Measurements from ENCODE around the gene CD46. TPM values are rescaled to one million over a fixed set of nuclear protein-coding genes. Genes with fewer than 3 reads are reported as not detected.
"Not testable (repeated sequence)": the region's sequence is repeated elsewhere in the genome, so short reads cannot be mapped to it uniquely, and the experiment has no call there.

Gene CD46
- total RNA-seq, 4 donors from 2014 or later, result 89.7 to 259 (median 108) TPM

GRCh38 chr1:207750631-207751305 lies 1.1 kb upstream of the CD46 start:
- peak overlapping the region; percentile 82 for H3K4me3 ChIP-seq
- 44% methylated on average over 5 of the region's 5 CpGs for WGBS
- no peak for DNase-seq (ENCODE audit: low spot score in 2 of 2)
- H3K27ac ChIP-seq, result peak overlapping the region; percentile 88
- H3K36me3 ChIP-seq, result no peaks in the 10 kb centered on the region
- H3K9me3 ChIP-seq, result no peaks in the 10 kb centered on the region
- no peaks in the 10 kb centered on the region for H3K27me3 ChIP-seq
- TF ChIP-seq POLR2A (IDR thresholded peaks at IDR 0.05), result no peak
- peaks cover 36% of the 10 kb centered on the region for H3K4me1 ChIP-seq

DNA sequence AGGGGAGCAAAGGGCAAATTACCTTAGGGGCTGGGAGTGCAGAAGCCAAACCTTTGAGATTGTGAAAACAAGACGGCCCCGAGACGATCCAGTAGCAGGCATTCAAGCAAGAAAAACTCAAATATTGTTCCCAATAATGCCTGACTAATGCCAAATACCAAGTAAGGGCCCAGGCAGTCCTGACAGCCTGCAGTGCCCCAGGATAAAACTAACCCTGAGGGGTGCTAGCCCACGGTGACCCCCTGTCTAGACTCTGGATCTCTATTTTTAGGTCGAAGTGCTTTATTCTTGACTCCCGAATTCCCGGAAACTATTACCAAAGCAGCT lies 428 bp upstream of the CD46 start:
- not testable (repeated sequence) for DNase-seq (ENCODE audit: low spot score in 2 of 2); H3K9me3 ChIP-seq; H3K27me3 ChIP-seq; H3K36me3 ChIP-seq
- Histone ChIP-seq H3K4me3 (peak overlapping the region; percentile 82), H3K27ac (peak overlapping the region; percentile 88), H3K4me1 (peaks cover 40% of the 10 kb centered on the region)
- 2% methylated on average over 6 of the region's 7 CpGs for WGBS

DNA sequence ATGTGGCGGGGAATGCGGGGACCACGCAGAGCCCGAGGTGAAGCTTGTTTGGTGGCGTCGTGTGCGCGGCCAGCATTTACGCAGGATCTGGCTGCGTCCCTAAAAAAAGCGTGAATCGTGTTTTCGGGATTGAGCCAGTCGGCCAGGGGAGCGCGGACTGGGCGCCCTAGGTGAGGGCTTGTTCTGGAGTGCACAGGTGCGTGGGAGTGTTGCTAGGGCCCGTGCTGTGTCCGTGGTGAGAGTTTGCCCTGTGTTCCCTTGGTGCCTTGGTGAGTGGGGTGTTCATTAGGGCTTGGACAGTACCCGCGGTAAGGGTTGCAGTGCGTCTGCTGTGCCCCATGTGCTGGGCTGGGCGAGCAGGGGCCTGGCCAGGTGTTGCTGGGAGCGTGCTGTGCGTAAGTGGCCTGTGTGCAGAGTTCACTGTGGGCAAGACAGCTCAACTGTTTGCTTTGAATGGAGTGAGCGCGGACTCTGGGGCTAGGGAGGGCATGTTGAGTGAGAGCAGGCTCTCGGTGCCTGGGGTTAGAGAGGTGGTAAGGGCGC lies 673 bp downstream of the CD46 start:
- peak overlapping the region; percentile 88 for H3K27ac ChIP-seq
- H3K4me3 ChIP-seq, result peak overlapping the region; percentile 82
- TF ChIP-seq, protein P1, sequence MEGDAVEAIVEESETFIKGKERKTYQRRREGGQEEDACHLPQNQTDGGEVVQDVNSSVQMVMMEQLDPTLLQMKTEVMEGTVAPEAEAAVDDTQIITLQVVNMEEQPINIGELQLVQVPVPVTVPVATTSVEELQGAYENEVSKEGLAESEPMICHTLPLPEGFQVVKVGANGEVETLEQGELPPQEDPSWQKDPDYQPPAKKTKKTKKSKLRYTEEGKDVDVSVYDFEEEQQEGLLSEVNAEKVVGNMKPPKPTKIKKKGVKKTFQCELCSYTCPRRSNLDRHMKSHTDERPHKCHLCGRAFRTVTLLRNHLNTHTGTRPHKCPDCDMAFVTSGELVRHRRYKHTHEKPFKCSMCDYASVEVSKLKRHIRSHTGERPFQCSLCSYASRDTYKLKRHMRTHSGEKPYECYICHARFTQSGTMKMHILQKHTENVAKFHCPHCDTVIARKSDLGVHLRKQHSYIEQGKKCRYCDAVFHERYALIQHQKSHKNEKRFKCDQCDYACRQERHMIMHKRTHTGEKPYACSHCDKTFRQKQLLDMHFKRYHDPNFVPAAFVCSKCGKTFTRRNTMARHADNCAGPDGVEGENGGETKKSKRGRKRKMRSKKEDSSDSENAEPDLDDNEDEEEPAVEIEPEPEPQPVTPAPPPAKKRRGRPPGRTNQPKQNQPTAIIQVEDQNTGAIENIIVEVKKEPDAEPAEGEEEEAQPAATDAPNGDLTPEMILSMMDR (IDR thresholded peaks at IDR 0.05), result no peak
- H3K36me3 ChIP-seq, result peaks cover 3% of the 10 kb centered on the region
- no peaks in the 10 kb centered on the region for H3K27me3 ChIP-seq
- 2% methylated on average over 24 of the region's 30 CpGs for WGBS
- H3K9me3 ChIP-seq, result no peaks in the 10 kb centered on the region
- peaks cover 40% of the 10 kb centered on the region for H3K4me1 ChIP-seq
- peak in 1 of 2 donors; percentile 67 for DNase-seq (ENCODE audit: low spot score in 2 of 2)

DNA sequence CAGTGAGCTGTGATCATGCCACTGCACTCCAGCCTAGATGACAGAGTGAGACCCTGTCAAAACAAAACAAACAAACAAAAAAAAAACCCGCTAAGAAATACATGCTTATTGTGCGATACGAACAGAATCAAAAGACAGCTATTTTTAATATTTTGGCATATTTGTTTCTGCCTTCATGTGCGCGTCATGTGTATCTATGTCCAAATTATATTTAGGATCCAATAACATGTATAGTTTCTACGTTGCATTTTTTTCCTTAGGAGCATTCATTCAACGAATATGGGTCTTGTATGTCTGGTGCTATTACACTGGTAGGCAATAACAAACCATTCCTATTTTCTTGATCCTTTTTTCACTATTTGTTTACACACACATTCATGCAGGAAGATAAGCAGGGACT lies 1.8 kb downstream of the CD46 start:
- H3K4me3 ChIP-seq, result peak overlapping the region; percentile 82
- H3K27me3 ChIP-seq, result no peaks in the 10 kb centered on the region
- TF ChIP-seq POLR2A (IDR thresholded peaks at IDR 0.05) (no peak), EP300 (IDR thresholded peaks at IDR 0.05) (no peak), POLR2AphosphoS5 (IDR thresholded peaks at IDR 0.05) (no peak)
- TF ChIP-seq, protein P1 (IDR thresholded peaks at IDR 0.05), result no peak
- H3K36me3 ChIP-seq, result peaks cover 14% of the 10 kb centered on the region
- no peak for DNase-seq (ENCODE audit: low spot score in 2 of 2)
- no peak overlapping the region for H3K27ac ChIP-seq
- no peaks in the 10 kb centered on the region for H3K9me3 ChIP-seq
- WGBS, result 82% methylated on average over 7 of the region's 7 CpGs
- H3K4me1 ChIP-seq, result peaks cover 40% of the 10 kb centered on the region

- no peak for DNase-seq (ENCODE audit: low spot score in 2 of 2)
- Histone ChIP-seq H3K27ac (no peak overlapping the region), H3K4me3 (peak overlapping the region; percentile 82), H3K27me3 (no peaks in the 10 kb centered on the region), H3K9me3 (no peaks in the 10 kb centered on the region), H3K36me3 (peaks cover 17% of the 10 kb centered on the region), H3K4me1 (peaks cover 40% of the 10 kb centered on the region)
- TF ChIP-seq POLR2AphosphoS5 (IDR thresholded peaks at IDR 0.05) (no peak), POLR2A (IDR thresholded peaks at IDR 0.05) (no peak), EP300 (IDR thresholded peaks at IDR 0.05) (no peak)
- TF ChIP-seq, protein P1 (IDR thresholded peaks at IDR 0.05), result no peak
- 77% methylated on average over 4 of the region's 4 CpGs for WGBS
Observed at GRCh38 chr1:207754011-207754410, 2.2 kb downstream of the CD46 start.

- Histone ChIP-seq H3K4me1 (peaks cover 40% of the 10 kb centered on the region), H3K27me3 (no peaks in the 10 kb centered on the region), H3K4me3 (no peak overlapping the region), H3K9me3 (no peaks in the 10 kb centered on the region), H3K36me3 (peaks cover 28% of the 10 kb centered on the region), H3K27ac (no peak overlapping the region)
- 74% methylated on average over 7 of the region's 7 CpGs for WGBS
- DNase-seq (ENCODE audit: low spot score in 2 of 2), result no peak
- TF ChIP-seq EP300 (IDR thresholded peaks at IDR 0.05) (no peak), POLR2A (IDR thresholded peaks at IDR 0.05) (no peak), POLR2AphosphoS5 (IDR thresholded peaks at IDR 0.05) (no peak)
- TF ChIP-seq, protein P1 (IDR thresholded peaks at IDR 0.05), result no peak
Observed at GRCh38 chr1:207754974-207755700, 3.3 kb downstream of the CD46 start.
